SU-DHL-6 (cell line): ENCODE data around the gene RAET1G.

Source experiments
- H2AFZ ChIP-seq: fragments of 200-600 bp; sonication (generic); 2 replicates; pipeline ENCODE4 v1.6.1; 2014; ENCODE audit warnings: low read depth, mild to moderate bottlenecking, moderate library complexity, mixed read lengths, antibody characterized with exemption, low read length; ENCODE audit not compliant: severe bottlenecking
- H3F3A ChIP-seq: fragments of 200-600 bp; shearing (Covaris generic); 2 replicates; pipeline ENCODE4 v1.6.0; 2016; ENCODE audit warnings: antibody characterized with exemption, mild to moderate bottlenecking; ENCODE audit not compliant: insufficient read depth
- H3K27ac ChIP-seq: fragments of 200-600 bp; sonication (generic); 2 replicates; pipeline ENCODE4 v1.5.1; 2016; ENCODE audit warnings: low read depth, mild to moderate bottlenecking, low read length, moderate library complexity, mixed read lengths
- H3K27me3 ChIP-seq: fragments of 200-600 bp; sonication (generic), shearing (Covaris generic); 2 replicates; pipeline ENCODE4 v1.6.0; 2014; ENCODE audit warnings: mild to moderate bottlenecking, low read length
- H3K36me3 ChIP-seq: fragments of 200-600 bp; sonication (generic); 2 replicates; pipeline ENCODE4 v1.6.1; 2014; ENCODE audit warnings: mild to moderate bottlenecking, low read length, mixed read lengths
- H3K4me2 ChIP-seq: fragments of 300-600, 200-600 bp; shearing (Covaris generic), sonication (generic); 2 replicates; pipeline ENCODE4 v1.6.0; 2014; ENCODE audit warnings: low read length, low read depth, mild to moderate bottlenecking; ENCODE audit not compliant: poor library complexity, severe bottlenecking
- H3K4me3 ChIP-seq: fragments of 200-600 bp; sonication (generic); 2 replicates; pipeline ENCODE4 v1.5.1; 2014; ENCODE audit warnings: antibody characterized with exemption, low read length, mild to moderate bottlenecking, mixed read lengths; ENCODE audit not compliant: insufficient read depth, poor library complexity, severe bottlenecking
- H3K79me2 ChIP-seq: fragments of 200-600 bp; sonication (generic); 2 replicates; pipeline ENCODE4 v1.6.1; 2014; ENCODE audit warnings: mild to moderate bottlenecking, low read length, moderate library complexity; ENCODE audit not compliant: insufficient read depth
- H3K9ac ChIP-seq: fragments of 200-600 bp; sonication (generic); 2 replicates; pipeline ENCODE4 v1.7.0; 2014; ENCODE audit warnings: mild to moderate bottlenecking, low read length
- H3K9me2 ChIP-seq: fragments of 200-600 bp; sonication (generic); replicated peaks from 2 replicates; pipeline ENCODE4 v1.6.1; 2014; ENCODE audit warnings: low read length; ENCODE audit not compliant: insufficient read depth
- H3K9me3 ChIP-seq: fragments of 200-600 bp; sonication (generic); 2 replicates; pipeline ENCODE4 v1.6.1; 2014; ENCODE audit warnings: low read length, mixed read lengths; ENCODE audit not compliant: insufficient read depth
- H4K20me1 ChIP-seq: fragments of 200-600 bp; sonication (generic); 2 replicates; pipeline ENCODE4 v1.6.1; 2014; ENCODE audit warnings: low read depth, mild to moderate bottlenecking, antibody characterized with exemption, low read length, moderate library complexity, mixed read lengths
- CTCF ChIP-seq: fragments of 200-600 bp; sonication (generic); IDR thresholded peaks from one replicate; pipeline ENCODE4 v1.5.1; 2017; ENCODE audit warnings: antibody characterized with exemption, mild to moderate bottlenecking, low read length, moderate library complexity; ENCODE audit not compliant: insufficient read depth, poor library complexity, severe bottlenecking
- EZH2phosphoT487 ChIP-seq: fragments of 200-600 bp; sonication (generic), shearing (Covaris generic); conservative IDR thresholded peaks from 2 replicates; pipeline ENCODE4 v1.6.1; 2018; ENCODE audit warnings: mild to moderate bottlenecking, antibody characterized with exemption, low read length, moderate library complexity, mixed read lengths

The RAET1G gene

GRCh38 chr6:149918151-149918905, 4.6 kb downstream of the RAET1G start:
- H3K27ac ChIP-seq = no peak overlapping the region
- no peaks in the 10 kb centered on the region for H3K27me3 ChIP-seq
- no peaks in the 10 kb centered on the region for H3F3A ChIP-seq
- no peak overlapping the region for H2AFZ ChIP-seq
- H3K9me2 ChIP-seq = no peaks in the 10 kb centered on the region
- no peak overlapping the region for H3K9ac ChIP-seq
- H3K9me3 ChIP-seq = no peaks in the 10 kb centered on the region
- H3K4me2 ChIP-seq = no peak overlapping the region
- H3K79me2 ChIP-seq = no peaks in the 10 kb centered on the region
- H4K20me1 ChIP-seq = no peaks in the 10 kb centered on the region
- no peaks in the 10 kb centered on the region for H3K36me3 ChIP-seq
- TF ChIP-seq CTCF (no peak), EZH2phosphoT487 (no peak)
- no peak overlapping the region for H3K4me3 ChIP-seq

GRCh38 chr6:149917679-149918078, 5.2 kb downstream of the RAET1G start:
- Histone ChIP-seq H3K79me2 (no peaks in the 10 kb centered on the region), H4K20me1 (no peaks in the 10 kb centered on the region), H3K9me2 (no peaks in the 10 kb centered on the region), H3K4me3 (no peak overlapping the region), H3K36me3 (no peaks in the 10 kb centered on the region), H3K27ac (no peak overlapping the region), H3K4me2 (no peak overlapping the region), H3K9ac (no peak overlapping the region), H2AFZ (no peak overlapping the region), H3K9me3 (no peaks in the 10 kb centered on the region), H3F3A (no peaks in the 10 kb centered on the region), H3K27me3 (no peaks in the 10 kb centered on the region)
- TF ChIP-seq CTCF (no peak), EZH2phosphoT487 (no peak)

- H3K4me3 ChIP-seq = no peak overlapping the region
- H3K27ac ChIP-seq = no peak overlapping the region
- no peak for TF ChIP-seq EZH2phosphoT487
- H3K9me3 ChIP-seq = no peaks in the 10 kb centered on the region
- no peak overlapping the region for H3K9ac ChIP-seq
- H4K20me1 ChIP-seq = no peaks in the 10 kb centered on the region
- H3F3A ChIP-seq = no peaks in the 10 kb centered on the region
- H2AFZ ChIP-seq = no peak overlapping the region
- H3K79me2 ChIP-seq = no peaks in the 10 kb centered on the region
- H3K27me3 ChIP-seq = no peaks in the 10 kb centered on the region
- no peaks in the 10 kb centered on the region for H3K36me3 ChIP-seq
- H3K4me2 ChIP-seq = no peak overlapping the region
- no peaks in the 10 kb centered on the region for H3K9me2 ChIP-seq
These were observed 6.7 kb downstream of the RAET1G start for GRCh38 chr6:149915970-149916865.
